DMS 273 (cell line): ENCODE results near the gene ZNF738.
"Not testable (repeated sequence)": the region's sequence is repeated elsewhere in the genome, so short reads cannot be mapped to it uniquely, and the experiment has no call there.

ENCODE experiments used
- DNase-seq: peaks from one replicate; lab custom pipeline; 2025; ENCODE audit not compliant: unreplicated experiment; lab: John Stamatoyannopoulos, UW

The ZNF738 gene

DNA sequence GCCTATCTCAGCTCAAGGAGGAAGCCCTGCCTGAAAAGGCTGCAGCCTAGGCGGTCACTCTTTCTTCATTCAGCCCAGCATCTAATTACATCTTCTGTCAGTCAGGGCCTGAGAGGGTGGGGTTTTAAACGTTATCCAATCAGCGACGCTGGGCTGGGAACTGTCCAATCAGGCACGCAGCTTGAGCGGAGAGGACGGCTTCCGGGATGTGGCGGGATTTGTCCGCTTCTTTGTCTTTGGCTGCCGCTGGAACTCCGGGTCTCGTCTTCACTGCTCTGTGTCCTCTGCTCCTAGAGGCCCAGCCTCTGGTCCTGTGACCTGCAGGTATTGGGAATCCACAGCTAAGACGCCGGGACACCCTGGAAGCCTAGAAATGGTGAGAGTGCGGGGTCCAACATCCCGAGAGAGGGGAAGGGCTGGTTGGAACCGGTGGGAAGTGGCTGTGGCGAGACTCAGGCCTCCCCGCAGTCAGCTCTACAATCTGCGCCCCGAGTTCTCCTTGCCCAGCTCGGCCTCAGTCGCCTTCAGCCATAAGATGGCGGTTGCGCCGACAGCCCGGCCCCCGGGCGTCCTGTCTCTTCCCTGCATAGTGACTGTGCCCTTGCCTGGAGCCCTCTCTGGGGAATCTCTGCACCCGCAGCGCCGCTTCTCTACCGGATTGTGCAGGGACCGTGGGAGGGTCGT lies at the start of gene ZNF738:
Gene ZNF738 (plus strand): TSS at position 233 of the 684 bp plus-strand sequence. CDS start 141 bp downstream, at position 374.
- peak; percentile 99 for DNase-seq

- DNase-seq = not testable (repeated sequence)
These were observed 46.0 kb upstream of the ZNF738 start for GRCh38 chr19:21312807-21313206.

DNA sequence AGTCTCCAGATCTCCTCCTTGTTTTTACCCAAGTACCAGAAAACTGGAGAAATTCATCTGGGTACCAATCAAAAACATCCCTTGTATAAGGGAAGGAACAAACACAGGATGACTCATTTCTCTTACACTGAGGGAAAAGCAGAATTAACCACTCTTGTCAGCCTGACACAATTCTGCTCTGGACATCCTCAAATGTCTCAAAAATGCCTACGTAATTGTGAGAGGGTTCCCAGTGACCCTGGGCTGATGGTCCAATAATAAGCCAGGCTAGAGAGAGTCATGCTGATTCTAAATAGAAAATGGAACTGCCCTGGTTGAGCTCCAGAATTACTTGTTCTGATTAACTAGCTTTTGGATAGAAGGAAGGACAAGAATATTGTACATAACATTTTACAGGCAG lies 44.1 kb upstream of the ZNF738 start:
- no peak for DNase-seq

DNA sequence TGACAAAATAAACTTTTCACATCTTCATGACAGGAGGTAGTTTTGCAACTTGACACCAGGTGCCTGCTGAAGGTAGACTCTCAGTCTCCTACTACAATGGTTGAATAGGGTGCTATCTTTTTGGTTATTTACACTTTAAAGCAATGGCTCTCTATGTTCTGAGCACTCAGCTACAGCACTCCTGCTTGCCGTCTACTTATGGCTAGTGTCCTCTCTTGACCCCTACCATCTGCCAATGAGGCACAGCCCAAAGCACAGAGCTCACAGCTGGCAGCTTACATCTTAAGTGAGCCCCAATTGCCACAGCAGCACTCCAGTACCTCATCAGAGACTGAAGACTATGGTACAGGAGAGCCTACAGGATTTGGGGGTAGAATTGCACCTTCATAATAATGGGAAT lies 41.0 kb upstream of the ZNF738 start:
- DNase-seq = peak; percentile 70

- no peak for DNase-seq
These were observed 37.7 kb upstream of the ZNF738 start for GRCh38 chr19:21321134-21321533.

DNA sequence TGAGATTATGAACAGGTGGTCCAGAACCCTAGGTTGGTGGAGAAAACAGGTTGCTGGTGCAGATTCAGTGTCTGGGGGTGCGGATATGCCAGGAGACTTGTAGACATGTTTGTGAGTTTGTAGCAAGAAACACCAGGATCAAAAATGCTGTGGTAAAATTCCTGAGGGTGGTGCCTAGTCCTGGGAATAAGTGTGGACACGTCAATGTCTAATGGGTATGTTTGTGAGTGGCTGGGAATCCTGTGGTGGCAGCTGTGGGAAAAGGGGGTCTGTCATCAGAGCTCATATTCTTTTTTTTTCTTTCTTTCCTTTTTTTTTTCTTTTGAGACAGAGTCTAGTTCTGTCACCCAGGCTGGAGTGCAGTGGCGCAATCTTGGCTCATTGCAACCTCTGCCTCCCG lies 36.8 kb upstream of the ZNF738 start:
- no peak for DNase-seq

GRCh38 chr19:21322528-21322927 lies 36.3 kb upstream of the ZNF738 start:
- DNase-seq = no peak

- no peak for DNase-seq
These were observed 35.8 kb upstream of the ZNF738 start for GRCh38 chr19:21323000-21323399.

DNA sequence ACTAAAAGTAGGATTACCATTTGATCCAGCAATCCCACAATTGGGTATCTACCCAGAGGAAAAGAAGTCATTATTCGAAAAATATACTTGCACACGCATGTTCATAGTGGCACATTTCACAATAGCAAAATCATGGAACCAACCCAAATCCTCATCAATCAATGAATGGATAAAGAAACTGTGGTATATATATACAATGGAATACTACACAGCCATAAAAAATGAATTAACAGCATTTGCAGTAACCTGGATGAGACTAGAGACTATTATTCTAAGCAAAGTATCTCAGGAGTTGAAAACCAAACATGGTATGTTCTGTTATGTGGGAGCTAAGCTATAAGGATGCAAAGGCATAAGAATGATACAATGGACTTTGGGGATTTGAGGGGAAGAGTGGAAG lies 32.6 kb upstream of the ZNF738 start:
- DNase-seq = no peak

- peak; percentile 42 for DNase-seq
These were observed 30.4 kb upstream of the ZNF738 start for GRCh38 chr19:21328406-21328805.

- DNase-seq = peak; percentile 95
These were observed 29.8 kb upstream of the ZNF738 start, which contains the start of gene ZNF708 for GRCh38 chr19:21328885-21329605. TSS of gene ZNF708 (minus strand) at chr19:21329410. CDS start at chr19:21329212, 198 bp downstream.

DNA sequence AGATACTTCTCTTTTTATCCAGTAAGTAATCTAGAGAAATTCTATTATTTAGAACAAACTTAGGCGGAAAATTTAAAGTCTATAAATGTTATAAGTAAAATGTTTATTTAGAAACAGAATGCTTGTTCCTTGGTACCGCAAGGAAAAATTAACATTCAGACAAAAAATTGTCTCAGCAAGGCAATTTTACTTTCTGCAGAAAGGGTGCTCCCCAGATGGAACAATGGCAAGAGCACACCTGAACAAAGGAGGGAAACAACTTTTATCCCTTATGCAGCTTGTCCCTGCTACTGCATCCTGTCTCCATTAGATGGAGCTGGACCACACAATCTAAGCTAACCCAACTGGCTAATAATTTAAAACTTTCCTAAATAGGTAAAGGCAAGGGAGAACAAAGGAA lies 23.1 kb upstream of the ZNF738 start:
- DNase-seq = peak; percentile 14

DNA sequence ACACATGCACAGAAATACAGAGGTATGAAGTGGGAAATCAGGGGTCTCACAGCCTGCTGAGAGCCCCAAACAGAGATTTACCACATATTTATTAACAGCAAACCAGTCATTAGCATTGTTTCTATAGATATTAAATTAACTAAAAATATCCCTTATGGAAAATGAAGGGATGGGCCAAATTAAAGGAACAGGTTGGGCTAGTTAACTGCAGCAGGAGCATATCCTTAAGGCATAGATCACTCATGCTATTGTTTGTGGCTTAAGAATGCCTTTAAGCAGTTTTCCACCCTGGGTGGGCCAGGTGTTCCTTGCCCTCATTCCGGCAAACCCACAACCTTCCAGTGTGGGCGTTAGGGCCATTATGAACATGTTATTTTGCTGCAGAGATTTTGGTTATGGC lies 14.0 kb upstream of the ZNF738 start:
- DNase-seq = not testable (repeated sequence)

- no peak for DNase-seq
These were observed 6.0 kb upstream of the ZNF738 start for GRCh38 chr19:21352830-21353229.

DNA sequence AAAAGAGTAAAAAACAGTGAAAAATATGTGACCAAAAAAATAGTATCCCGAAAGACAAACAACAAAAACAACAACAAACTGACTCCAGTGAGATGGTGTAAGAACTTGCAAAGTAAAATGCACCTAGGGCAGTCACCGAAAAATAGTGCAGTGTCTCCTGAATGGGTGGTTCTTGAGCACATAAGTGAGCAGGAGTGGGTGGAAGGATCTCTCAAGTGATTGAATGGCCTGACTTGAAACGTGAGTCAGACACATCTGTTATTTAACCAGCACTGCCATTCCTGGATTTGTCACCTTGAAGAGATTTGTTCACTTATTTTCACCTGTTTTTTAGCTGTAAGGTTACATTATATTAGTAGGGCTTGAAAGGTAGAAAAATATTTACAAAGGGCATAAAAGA lies 3.5 kb downstream of the ZNF738 start:
- no peak for DNase-seq

- DNase-seq = no peak
These were observed 25.3 kb downstream of the ZNF738 start for GRCh38 chr19:21383980-21384582.

GRCh38 chr19:21396121-21396520 lies 37.3 kb downstream of the ZNF738 start:
- no peak for DNase-seq

DNA sequence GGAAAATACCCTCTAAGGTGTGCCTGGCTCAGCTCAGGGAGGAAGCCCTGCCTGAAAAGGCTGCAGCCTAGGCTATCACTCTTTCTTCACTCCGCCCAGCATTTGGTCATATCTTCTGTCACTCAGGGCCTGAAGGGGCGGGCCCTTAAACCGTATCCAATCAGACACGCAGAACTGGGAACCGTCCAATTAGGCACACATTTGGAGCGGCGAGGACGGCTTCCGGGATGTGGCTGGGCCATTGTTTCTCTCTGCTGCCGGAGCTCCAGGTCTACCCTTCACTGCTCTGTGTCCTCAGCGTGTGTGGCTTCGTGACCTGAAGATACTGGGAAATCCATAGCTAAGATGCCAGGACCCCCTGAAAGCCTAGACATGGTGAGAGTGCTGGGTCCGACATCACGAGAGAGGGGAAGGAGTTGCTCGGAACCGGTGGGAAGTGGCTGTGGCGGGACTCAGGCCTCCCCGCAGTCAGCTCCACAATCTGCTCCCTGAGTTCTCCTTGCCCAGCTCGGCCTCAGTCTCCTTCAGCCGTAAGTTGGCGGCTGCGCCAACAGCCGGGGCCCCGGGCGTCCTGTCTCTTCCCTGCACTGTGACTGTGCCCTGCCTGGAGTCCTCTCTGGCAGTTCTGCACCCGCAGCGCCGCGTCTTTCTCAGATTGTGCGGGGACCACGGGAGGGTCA lies 38.2 kb downstream of the ZNF738 start, which contains the start of gene ZNF493:
Gene ZNF493 (plus strand): TSS at position 241 of the 680 bp plus-strand sequence. CDS start 105 bp downstream, at position 346.
- DNase-seq = peak; percentile 98

- DNase-seq = no peak
These were observed 40.1 kb downstream of the ZNF738 start for GRCh38 chr19:21398851-21399250.

- no peak for DNase-seq
These were observed 43.6 kb downstream of the ZNF738 start for GRCh38 chr19:21402303-21402985.

GRCh38 chr19:21410166-21410565 lies 51.4 kb downstream of the ZNF738 start:
- DNase-seq = no peak
